ENCODE results near the gene ASB8.
"Not testable (repeated sequence)": the region's sequence is repeated elsewhere in the genome, so short reads cannot be mapped to it uniquely, and the experiment has no call there.

ASB8 gene

GRCh38 chr12:48125985-48126384, 31.3 kb downstream of the ASB8 start:
- TF ChIP-seq ISL1 (CRISPR knock-in tag; IDR thresholded peaks at IDR 0.05) (no peak), PATZ1 (CRISPR knock-in tag; IDR thresholded peaks at IDR 0.05; ENCODE audit: borderline replicate concordance) (no peak), SNAI2 (CRISPR knock-in tag; IDR thresholded peaks at IDR 0.05) (no peak), TOX (CRISPR knock-in tag; IDR thresholded peaks at IDR 0.05; ENCODE audit: borderline replicate concordance) (no peak), CREB5 (CRISPR knock-in tag; IDR thresholded peaks at IDR 0.05; ENCODE audit: low read depth) (no peak), ZFP3 (CRISPR knock-in tag; IDR thresholded peaks at IDR 0.05) (no peak), POU6F1 (CRISPR knock-in tag; IDR thresholded peaks at IDR 0.05; ENCODE audit: borderline replicate concordance, low read depth) (no peak), GLIS3 (CRISPR knock-in tag; IDR thresholded peaks at IDR 0.05) (no peak), ZNF565 (CRISPR knock-in tag; conservative IDR thresholded peaks at IDR 0.05; ENCODE audit: low read depth) (no peak), PPARA (CRISPR knock-in tag; IDR thresholded peaks at IDR 0.05; ENCODE audit: borderline replicate concordance) (no peak), BACH2 (CRISPR knock-in tag; IDR thresholded peaks at IDR 0.05; ENCODE audit: borderline replicate concordance) (no peak), CSDC2 (CRISPR knock-in tag; IDR thresholded peaks at IDR 0.05) (no peak), ZNF70 (CRISPR knock-in tag; IDR thresholded peaks at IDR 0.05) (no peak), ZC3H10 (CRISPR knock-in tag; IDR thresholded peaks at IDR 0.05) (no peak), CSRNP3 (CRISPR knock-in tag; IDR thresholded peaks at IDR 0.05) (no peak)
- peak; percentile 49; the same call in 1 of the 3 replicates for ATAC-seq

GRCh38 chr12:48125542-48125941, 31.8 kb downstream of the ASB8 start:
- ATAC-seq: not testable (repeated sequence)

- ATAC-seq: no peak
- TF ChIP-seq CSDC2 (CRISPR knock-in tag; IDR thresholded peaks at IDR 0.05) (no peak), GLIS3 (CRISPR knock-in tag; IDR thresholded peaks at IDR 0.05) (no peak), ZC3H10 (CRISPR knock-in tag; IDR thresholded peaks at IDR 0.05) (no peak), ESRRG (CRISPR knock-in tag; IDR thresholded peaks at IDR 0.05) (no peak), PATZ1 (CRISPR knock-in tag; IDR thresholded peaks at IDR 0.05; ENCODE audit: borderline replicate concordance) (no peak), TSHZ2 (CRISPR knock-in tag; IDR thresholded peaks at IDR 0.05) (no peak), TOX (CRISPR knock-in tag; IDR thresholded peaks at IDR 0.05; ENCODE audit: borderline replicate concordance) (no peak), ZNF70 (CRISPR knock-in tag; IDR thresholded peaks at IDR 0.05) (no peak), OSR1 (CRISPR knock-in tag; IDR thresholded peaks at IDR 0.05) (no peak), ZNF8 (CRISPR knock-in tag; IDR thresholded peaks at IDR 0.05) (no peak)
These were observed 34.1 kb downstream of the ASB8 start for GRCh38 chr12:48123169-48123568.
